H1 (cell line): ENCODE results near the gene MYL11.

Experiments
- CTCF ChIP-seq, 3 experiments: IDR thresholded peaks; 1 replicate in 2 of 3; 2 replicates in 1 of 3; pipeline versions ENCODE4 v1.5.1 to v1.6.1; 2011; ENCODE audit warnings: low read length in 3 of 3, mild to moderate bottlenecking in 3 of 3, inconsistent platforms in 2 of 3, low read depth in 1 of 3, moderate library complexity in 1 of 3; ENCODE audit not compliant: insufficient read depth in 1 of 3; ENCODE audit errors: control extremely low read depth in 1 of 3
- EP300 ChIP-seq, 2 experiments: IDR thresholded peaks; 1 replicate in 1 of 2; 2 replicates in 1 of 2; pipeline ENCODE4 v1.6.1; 2011 to 2012; ENCODE audit warnings: low read depth in 2 of 2, low read length in 2 of 2, mild to moderate bottlenecking in 2 of 2, borderline replicate concordance in 1 of 2, inconsistent platforms in 1 of 2, moderate library complexity in 1 of 2
- HDAC2 ChIP-seq, 2 experiments: fragments of 300-600 bp in 1 of 2; sonication (generic) in 1 of 2; IDR thresholded peaks; 2 replicates each; pipeline ENCODE4 v1.6.1; 2011 to 2012; ENCODE audit warnings: low read depth in 2 of 2, low read length in 2 of 2, mild to moderate bottlenecking in 2 of 2, moderate library complexity in 2 of 2, borderline replicate concordance in 1 of 2, inconsistent platforms in 1 of 2
- JUN ChIP-seq: IDR thresholded peaks from 2 replicates; pipeline ENCODE4 v1.6.1; 2011; ENCODE audit warnings: low read depth, mild to moderate bottlenecking, improper control_type of control experiment, low read length
- MAFK ChIP-seq: IDR thresholded peaks from 2 replicates; pipeline ENCODE4 v1.6.1; 2012; ENCODE audit warnings: low read depth, mild to moderate bottlenecking, improper control_type of control experiment, low read length
- POLR2AphosphoS5 ChIP-seq: IDR thresholded peaks from 2 replicates; pipeline ENCODE4 v1.6.1; 2011; ENCODE audit warnings: low read depth, low read length
- RFX5 ChIP-seq: IDR thresholded peaks from 2 replicates; pipeline ENCODE4 v1.6.1; 2011; ENCODE audit warnings: low read depth, low read length, improper control_type of control experiment, borderline replicate concordance
- SIX5 ChIP-seq: IDR thresholded peaks from 2 replicates; pipeline ENCODE4 v1.6.1; 2011; ENCODE audit warnings: mild to moderate bottlenecking, low read depth, low read length
- SUZ12 ChIP-seq: fragments of 200-600 bp; sonication (generic); IDR thresholded peaks from 2 replicates; pipeline ENCODE4 v1.6.1; 2012; ENCODE audit warnings: mild to moderate bottlenecking, inconsistent platforms, low read length, moderate library complexity, mixed read lengths

GRCh38 chr16:30399435-30400186 is 25.0 kb downstream of the MYL11 start:
- TF ChIP-seq POLR2AphosphoS5 (no peak; the same call in none of the 2 replicates), JUN (no peak), CTCF (IDR thresholded peaks at IDR 0.05; ENCODE audit: control extremely low read depth in 1 of 3, insufficient read depth in 1 of 3, low read depth in 1 of 3, low read length in 3 of 3) (no peak), MAFK (no peak), RFX5 (no peak), EP300 (IDR thresholded peaks at IDR 0.05; ENCODE audit: borderline replicate concordance in 1 of 2, low read depth in 2 of 2, low read length in 2 of 2) (no peak), HDAC2 (IDR thresholded peaks at IDR 0.05; ENCODE audit: borderline replicate concordance in 1 of 2, low read depth in 2 of 2, low read length in 2 of 2) (no peak; a peak in 1 of 4 replicates), SUZ12 (no peak), SIX5 (no peak)
